Right lobe of liver (tissue), 6 donors: Measurements from ENCODE around the gene OPCML. TPM values are rescaled to one million over a fixed set of nuclear protein-coding genes. Genes with fewer than 3 reads are reported as not detected.

ENCODE experiments used
- ATAC-seq, 4 donors: fragments of 200-7000 bp; cut with Tn5 transposase; one replicate each; pipeline ENCODE4 v1.9.1; 2020; ENCODE audit warnings: mild to moderate bottlenecking in 4 of 4, moderate library complexity in 4 of 4
- DNase-seq, 3 donors: peaks; one replicate each; pipeline ENCODE4 v3.0.0-alpha.2; 2020
- H3K27ac ChIP-seq, 3 donors: fragments of 200-600 bp; one replicate each; pipeline ENCODE4 v1.8.0; 2022
- H3K27me3 ChIP-seq, 2 donors: fragments of 200-600 bp; one replicate each; pipeline ENCODE4 v1.8.0; 2022
- H3K36me3 ChIP-seq, 4 donors: fragments of 200-600 bp; sonication (generic) in 1 of 4; one replicate each; pipeline versions ENCODE4 v1.5.1 to v1.8.0; 2017 to 2022; ENCODE audit warnings: control low read depth in 1 of 4
- H3K4me1 ChIP-seq, 4 donors: fragments of 200-600 bp; sonication (generic) in 1 of 4; one replicate each; pipeline versions ENCODE4 v1.5.1 to v1.8.0; 2017 to 2022; ENCODE audit warnings: control low read depth in 1 of 4
- H3K4me3 ChIP-seq, 3 donors: fragments of 200-600 bp; one replicate each; pipeline ENCODE4 v1.8.0; 2022
- H3K9me3 ChIP-seq, 4 donors: fragments of 200-600 bp; sonication (generic) in 1 of 4; one replicate each; pipeline versions ENCODE4 v1.5.1 to v1.8.0; 2017 to 2022; ENCODE audit warnings: control low read depth in 1 of 4
- POLR2A ChIP-seq: fragments of 450-650 bp; IDR thresholded peaks from one replicate; pipeline ENCODE4 v1.6.1; 2017; ENCODE audit warnings: antibody characterized with exemption, mild to moderate bottlenecking
- WGBS: methylation state at CpG from one replicate; pipeline ENCODE4 v1.1.6; 2018; ENCODE audit warnings: low coverage, low lambda C conversion rate; ENCODE audit not compliant: insufficient coverage; ENCODE audit errors: missing lambda C conversion rate; 5-methylcytosine and 5-hydroxymethylcytosine counted together
- intact Hi-C, 2 donors: fragments of 100-400 bp; cut with DNase I; formaldehyde crosslinking; loops; one replicate each; pipeline versions ENCODE4 v1.11.2 to v1.14.1; 2022
- total RNA-seq, 6 experiments: library from RNA; depleted of rRNA in 2 of 6; stranded (reverse); fragments of >200 nt in 2 of 6; fragmentation: NEBNext Ultra II Directional in 3 of 6; extraction: Animal tissue kit (Norgen Biotek cat#: 25700) in 3 of 6; gene quantifications; one replicate each; pipeline versions ENCODE4 v1.1.0 to v1.2.4, GENCODE V29; 2016 to 2023
- TF ChIP-seq, protein P1 (sequence below), 4 donors: fragments of 200-600 bp in 3 of 4; fragments of 450-650 bp in 1 of 4; IDR thresholded peaks; one replicate each; pipeline versions ENCODE4 v1.5.1 to v1.8.0; 2016 to 2022; ENCODE audit warnings: antibody characterized with exemption in 4 of 4, mild to moderate bottlenecking in 2 of 4
- donor health status: DM: no; HTN: yes; CAD: no.
- donor health status: DM: no; HTN: no; CAD: no.
- donor health status: DM: no; HTN: no; CAD: no.
- donor health status: DM: no; HTN: yes; CAD: no.
- donor health status: DM: no; HTN: yes; CAD: no.

OPCML gene
- total RNA-seq, 6 experiments from 2014 or later, result 0.11 TPM; not detected in 5

- Histone ChIP-seq H3K27me3 (no peaks in the 10 kb centered on the region), H3K4me1 (no peaks in the 10 kb centered on the region), H3K27ac (no peak overlapping the region), H3K9me3 (no peaks in the 10 kb centered on the region), H3K4me3 (no peak overlapping the region), H3K36me3 (no peaks in the 10 kb centered on the region)
- WGBS, result 50% methylated on average over 4 of the region's 4 CpGs
- TF ChIP-seq, protein P1, sequence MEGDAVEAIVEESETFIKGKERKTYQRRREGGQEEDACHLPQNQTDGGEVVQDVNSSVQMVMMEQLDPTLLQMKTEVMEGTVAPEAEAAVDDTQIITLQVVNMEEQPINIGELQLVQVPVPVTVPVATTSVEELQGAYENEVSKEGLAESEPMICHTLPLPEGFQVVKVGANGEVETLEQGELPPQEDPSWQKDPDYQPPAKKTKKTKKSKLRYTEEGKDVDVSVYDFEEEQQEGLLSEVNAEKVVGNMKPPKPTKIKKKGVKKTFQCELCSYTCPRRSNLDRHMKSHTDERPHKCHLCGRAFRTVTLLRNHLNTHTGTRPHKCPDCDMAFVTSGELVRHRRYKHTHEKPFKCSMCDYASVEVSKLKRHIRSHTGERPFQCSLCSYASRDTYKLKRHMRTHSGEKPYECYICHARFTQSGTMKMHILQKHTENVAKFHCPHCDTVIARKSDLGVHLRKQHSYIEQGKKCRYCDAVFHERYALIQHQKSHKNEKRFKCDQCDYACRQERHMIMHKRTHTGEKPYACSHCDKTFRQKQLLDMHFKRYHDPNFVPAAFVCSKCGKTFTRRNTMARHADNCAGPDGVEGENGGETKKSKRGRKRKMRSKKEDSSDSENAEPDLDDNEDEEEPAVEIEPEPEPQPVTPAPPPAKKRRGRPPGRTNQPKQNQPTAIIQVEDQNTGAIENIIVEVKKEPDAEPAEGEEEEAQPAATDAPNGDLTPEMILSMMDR (IDR thresholded peaks at IDR 0.05), result no peak
- TF ChIP-seq POLR2A, result no peak
- no peak for ATAC-seq
- intact Hi-C loops, result no loop called here
- no peak for DNase-seq
Observed at GRCh38 chr11:132971351-132971750, 561.0 kb downstream of the OPCML start.

GRCh38 chr11:132969892-132970291, 562.4 kb downstream of the OPCML start:
- Histone ChIP-seq H3K9me3 (no peaks in the 10 kb centered on the region), H3K27me3 (no peaks in the 10 kb centered on the region), H3K27ac (no peak overlapping the region), H3K36me3 (no peaks in the 10 kb centered on the region), H3K4me3 (no peak overlapping the region), H3K4me1 (no peaks in the 10 kb centered on the region)
- ATAC-seq, result peak in 1 of 4 donors; percentile 89
- no peak for DNase-seq
- intact Hi-C loops, result no loop called here
- no peak for TF ChIP-seq POLR2A
- TF ChIP-seq, protein P1 (IDR thresholded peaks at IDR 0.05), result no peak
- WGBS, result 38% methylated on average over 4 of the region's 4 CpGs

DNA sequence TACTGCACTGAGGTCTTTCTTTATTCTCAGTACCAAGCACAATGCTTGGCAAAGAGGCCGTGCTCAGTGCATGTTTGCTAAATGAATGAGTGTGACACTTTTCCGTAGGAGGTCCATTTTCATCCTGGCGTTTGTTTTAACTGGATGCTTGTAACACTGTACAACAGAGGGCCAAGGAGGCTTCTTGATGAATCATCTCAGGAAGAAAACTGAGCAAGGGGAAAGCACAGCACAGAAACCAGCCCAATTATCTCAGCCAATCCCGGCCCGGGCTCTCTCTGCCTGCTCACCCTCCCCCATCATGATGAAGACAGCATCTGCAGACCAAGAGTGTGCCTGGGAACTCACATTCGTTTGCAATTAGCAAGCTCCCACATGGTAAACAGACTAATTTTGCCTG, 570.3 kb downstream of the OPCML start:
- H3K4me1 ChIP-seq, result no peaks in the 10 kb centered on the region
- H3K27ac ChIP-seq, result no peak overlapping the region
- no peak for TF ChIP-seq POLR2A
- TF ChIP-seq, protein P1 (IDR thresholded peaks at IDR 0.05), result no peak
- H3K4me3 ChIP-seq, result no peak overlapping the region
- 23% methylated on average over 6 of the region's 6 CpGs for WGBS
- H3K36me3 ChIP-seq, result no peaks in the 10 kb centered on the region
- H3K9me3 ChIP-seq, result no peaks in the 10 kb centered on the region
- DNase-seq (no peak), ATAC-seq (no peak)
- intact Hi-C loops, result no loop called here
- no peaks in the 10 kb centered on the region for H3K27me3 ChIP-seq

- WGBS, result 64% methylated on average over 5 of the region's 5 CpGs
- DNase-seq (no peak), ATAC-seq (no peak)
- intact Hi-C loops, result no loop called here
- Histone ChIP-seq H3K27me3 (no peaks in the 10 kb centered on the region), H3K36me3 (no peaks in the 10 kb centered on the region), H3K27ac (no peak overlapping the region), H3K9me3 (no peaks in the 10 kb centered on the region), H3K4me3 (no peak overlapping the region), H3K4me1 (no peaks in the 10 kb centered on the region)
- TF ChIP-seq POLR2A, result no peak
- TF ChIP-seq, protein P1 (IDR thresholded peaks at IDR 0.05), result no peak
Observed at GRCh38 chr11:132961453-132961852, 570.8 kb downstream of the OPCML start.
